HG02610 (cell line): ENCODE measurements around the gene CPZ.
"Not testable (repeated sequence)": the region's sequence is repeated elsewhere in the genome, so short reads cannot be mapped to it uniquely, and the experiment has no call there.

Experiments
- ATAC-seq: cut with Tn5 transposase; IDR thresholded peaks from one replicate; pipeline ENCODE4 v1.9.1; 2021; ENCODE audit warnings: mild to moderate bottlenecking, moderate library complexity; ENCODE audit not compliant: unreplicated experiment

Gene CPZ

DNA sequence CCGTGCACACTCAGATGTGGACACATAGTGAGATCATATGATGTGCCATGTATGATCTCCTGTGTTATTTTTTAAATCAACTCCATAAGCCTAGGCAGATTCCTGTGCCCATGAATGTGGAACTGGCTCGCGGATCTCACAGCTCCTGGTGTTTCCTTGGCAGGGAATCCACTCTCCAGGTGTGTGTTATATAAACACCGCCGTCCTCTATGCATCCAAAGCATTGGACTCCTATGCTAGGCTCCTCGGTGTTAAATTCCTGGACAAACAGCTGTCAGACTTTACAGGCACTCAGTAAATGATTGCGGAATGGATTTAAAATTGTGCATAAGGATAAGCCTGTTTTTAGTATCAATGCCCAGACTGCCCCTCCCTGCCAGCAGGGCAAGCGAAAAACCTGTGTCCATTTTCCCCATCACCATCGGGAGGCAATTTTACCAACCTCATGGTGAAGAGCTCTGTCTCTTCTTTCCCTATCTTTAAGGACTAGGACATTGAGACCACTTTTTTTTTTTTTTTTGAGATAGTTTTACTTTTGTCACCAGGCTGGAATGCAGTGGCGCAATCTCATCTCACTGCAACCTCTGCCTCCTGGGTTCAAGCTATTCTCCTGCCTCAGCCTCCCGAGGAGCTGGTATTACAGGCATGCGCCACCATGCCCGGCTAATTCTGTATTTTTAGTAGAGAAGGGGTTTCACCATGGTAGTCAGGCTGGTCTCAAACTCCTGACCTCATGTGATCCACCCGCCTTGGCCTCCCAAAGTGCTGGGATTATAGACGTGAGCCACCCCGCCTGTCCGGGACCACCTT, 36.0 kb upstream of the CPZ start:
- ATAC-seq = no peak

DNA sequence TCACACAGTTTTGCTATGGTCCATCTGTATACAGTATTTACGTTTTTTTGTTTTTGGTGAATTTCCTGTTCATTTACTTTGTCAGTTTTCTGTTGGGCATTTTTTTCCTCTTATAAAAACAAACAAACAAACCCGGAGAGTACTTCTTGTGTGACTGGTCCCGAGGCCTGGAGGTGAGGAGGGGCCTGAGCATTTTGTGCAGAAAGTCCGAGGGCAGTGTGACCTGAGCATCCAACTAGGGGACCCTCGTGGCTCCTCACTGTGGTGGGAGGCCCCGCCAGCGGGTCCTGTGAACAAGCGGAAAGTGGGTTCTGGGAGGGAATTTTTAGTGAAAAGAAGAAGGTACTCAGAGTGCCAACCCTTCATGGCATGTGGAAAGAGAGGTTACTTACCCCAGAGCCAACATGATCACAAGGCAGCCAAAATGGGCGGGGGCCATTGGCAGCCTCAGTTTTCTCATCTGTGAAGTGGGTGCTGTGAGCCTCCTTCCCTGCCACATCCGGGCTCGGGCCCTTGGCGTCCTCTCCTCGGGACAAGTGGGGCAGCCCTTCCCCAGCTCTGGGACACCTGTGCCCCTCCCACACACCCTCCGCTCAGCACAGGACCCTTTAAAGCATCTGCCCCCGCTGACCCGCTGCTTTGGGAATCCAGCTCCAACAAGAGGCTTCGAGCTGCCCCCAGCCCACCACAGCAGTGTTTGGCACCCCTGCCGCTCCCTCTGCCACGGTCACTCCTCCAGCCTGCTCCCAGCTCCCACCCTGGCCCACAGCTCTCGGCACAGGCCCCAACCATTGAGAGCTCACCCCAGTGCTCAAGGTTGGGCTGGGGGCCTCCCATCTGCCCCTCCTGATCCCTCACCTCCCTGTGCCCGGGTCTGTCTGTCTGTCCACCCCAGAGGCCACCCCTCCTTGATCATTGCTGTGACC, 35.2 kb upstream of the CPZ start:
- no peak for ATAC-seq

DNA sequence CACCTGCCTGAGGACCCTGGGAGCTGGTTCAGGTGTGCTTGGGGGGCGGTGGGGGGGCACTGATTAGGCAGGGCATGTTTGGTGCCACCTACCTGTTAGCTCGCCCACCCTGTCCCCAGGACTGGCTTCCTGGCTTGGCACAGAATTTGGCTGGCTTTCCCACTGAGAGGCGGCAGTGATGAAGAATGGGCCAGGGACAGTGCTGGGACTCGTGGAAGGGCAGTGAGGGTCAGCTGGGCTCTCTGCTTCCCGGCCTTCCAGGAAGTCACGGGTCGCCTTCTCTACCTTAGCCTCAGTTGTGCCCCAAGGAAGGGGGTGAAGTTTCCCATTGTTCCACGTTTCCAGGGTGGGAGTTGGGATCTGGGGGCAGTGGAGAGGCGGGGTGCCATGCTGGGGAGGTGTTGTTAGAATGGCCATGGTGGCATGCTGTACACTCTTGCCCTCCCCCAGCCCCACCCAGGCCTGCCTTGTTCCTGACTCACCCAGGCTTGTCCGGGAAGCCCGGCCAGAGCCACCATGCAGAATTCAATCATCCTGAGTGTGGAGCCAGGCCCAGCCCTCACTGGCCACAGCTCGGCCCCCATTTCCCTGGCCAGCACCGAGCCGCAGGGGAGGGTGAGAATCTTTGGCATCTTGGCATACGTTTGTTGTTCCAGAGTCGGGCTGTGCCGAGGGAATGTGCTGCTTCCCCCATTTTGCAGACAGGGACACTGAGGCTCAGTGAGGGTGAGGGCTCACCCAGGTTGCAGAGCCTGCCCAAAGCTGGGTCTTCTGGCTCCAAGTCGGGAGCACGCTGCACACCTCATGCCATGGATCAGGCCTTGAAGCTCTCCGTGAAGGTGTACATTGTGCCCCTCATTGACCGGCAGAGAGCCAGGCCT, 34.2 kb upstream of the CPZ start:
- ATAC-seq = no peak

DNA sequence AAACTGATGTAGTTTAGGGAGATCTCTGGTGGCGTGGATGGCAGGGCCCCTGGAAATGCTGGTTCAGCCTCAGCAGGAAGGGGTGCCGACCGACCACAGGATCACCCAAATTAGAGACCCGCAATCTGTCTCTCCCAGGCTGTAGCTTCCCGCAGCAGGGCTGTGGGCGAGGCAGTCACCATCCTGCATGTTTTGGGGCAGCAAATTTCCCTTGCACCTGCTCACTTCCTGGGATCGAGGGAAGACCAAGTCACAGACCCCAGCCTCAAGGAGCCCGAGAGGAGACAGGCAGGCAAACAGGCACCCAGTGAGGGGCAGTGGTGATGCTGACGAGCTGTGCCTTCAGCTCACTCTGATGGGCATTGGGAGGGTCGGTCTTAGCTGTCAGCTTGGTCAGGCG, 33.6 kb upstream of the CPZ start:
- ATAC-seq = no peak

DNA sequence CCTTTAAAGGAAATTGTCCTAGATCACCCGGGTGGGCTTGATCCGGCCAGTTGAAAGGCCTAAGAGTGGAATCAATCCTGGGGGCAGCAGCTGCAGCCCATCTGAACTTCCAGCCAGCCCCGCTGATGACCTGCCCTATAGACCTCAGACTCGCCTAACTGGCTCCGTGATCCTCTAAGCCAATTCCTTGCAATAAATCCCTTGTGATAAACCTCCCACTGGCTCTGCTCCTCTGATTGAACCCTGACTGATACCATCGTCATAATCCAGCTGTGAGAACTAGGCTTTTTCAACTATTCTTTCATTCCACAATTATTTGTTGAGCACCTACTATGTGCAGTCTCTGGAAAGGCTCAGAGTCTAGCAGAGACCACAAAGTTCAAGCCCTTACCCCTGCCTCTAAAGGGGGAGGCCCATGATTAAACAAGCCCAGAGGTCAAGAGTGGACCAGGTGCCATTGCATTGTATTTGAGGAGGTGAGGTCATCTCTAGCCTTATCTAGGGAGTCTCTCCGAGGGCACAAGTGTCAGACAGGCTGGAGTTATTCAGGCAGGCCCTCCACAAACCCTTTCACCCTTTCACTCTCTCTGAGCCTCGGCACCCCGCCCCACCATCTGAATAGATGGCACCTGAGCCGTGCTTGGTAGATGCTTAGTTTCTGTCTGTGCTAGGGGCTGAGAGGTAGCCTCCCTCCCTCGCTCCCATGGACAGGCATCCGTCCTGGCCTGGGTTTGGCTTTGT, 32.9 kb upstream of the CPZ start:
- no peak for ATAC-seq

DNA sequence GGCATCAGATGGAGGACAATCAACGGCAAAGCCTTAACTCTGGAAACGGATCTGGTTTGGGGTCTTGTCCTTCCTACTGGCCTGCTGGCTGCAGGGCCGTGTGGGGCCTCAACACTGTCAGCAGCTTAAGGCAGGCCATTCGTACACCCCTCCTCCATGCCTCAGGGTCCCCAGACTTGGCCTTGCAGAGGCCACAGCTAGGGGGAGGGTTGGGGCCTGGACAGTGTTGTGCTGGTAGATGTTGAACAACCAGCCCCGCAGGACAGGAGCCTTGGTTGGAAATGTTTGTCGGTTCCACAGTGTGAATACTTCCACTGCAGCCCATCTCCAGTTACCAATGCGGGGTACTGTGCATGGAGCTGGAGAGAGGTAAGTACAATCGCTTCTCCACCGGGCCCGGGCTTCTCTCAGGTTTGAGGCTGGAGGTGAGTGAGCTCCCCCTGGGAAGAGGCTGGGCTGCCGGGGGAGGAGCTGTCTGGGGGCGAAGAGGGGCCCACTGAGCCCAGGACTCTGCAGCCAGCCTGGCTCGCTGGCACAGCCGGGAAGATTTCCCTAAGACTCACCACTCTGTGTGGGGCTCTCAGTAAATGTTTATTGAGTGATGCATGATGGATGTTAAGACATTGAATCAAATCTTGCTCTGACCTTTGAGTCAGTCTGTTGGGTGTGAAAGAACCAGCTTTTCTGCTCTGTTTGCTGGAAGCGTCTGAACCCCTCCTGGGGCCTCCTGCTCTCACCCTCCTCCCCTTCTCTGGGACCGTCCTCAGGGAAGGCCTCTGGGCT, 32.1 kb upstream of the CPZ start:
- ATAC-seq = no peak

DNA sequence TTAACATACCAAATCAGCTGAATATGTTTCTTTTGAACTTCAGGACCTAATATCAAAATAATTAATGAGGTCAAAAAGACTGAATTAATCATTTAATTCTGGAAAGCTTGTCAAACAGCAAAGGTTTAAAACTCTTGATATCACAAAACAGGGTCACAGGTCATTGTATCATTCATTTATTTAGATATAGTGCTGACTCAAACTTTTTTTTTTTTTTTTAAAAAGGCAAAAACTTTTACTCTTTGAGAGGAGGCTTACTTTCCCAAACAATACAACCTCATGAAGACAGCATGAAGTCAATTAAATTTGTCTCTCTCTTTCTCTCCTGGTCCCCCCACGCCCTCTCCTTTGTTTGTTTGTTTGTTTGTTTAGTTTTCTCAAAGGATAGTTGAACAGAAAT, 28.0 kb upstream of the CPZ start:
- no peak for ATAC-seq

DNA sequence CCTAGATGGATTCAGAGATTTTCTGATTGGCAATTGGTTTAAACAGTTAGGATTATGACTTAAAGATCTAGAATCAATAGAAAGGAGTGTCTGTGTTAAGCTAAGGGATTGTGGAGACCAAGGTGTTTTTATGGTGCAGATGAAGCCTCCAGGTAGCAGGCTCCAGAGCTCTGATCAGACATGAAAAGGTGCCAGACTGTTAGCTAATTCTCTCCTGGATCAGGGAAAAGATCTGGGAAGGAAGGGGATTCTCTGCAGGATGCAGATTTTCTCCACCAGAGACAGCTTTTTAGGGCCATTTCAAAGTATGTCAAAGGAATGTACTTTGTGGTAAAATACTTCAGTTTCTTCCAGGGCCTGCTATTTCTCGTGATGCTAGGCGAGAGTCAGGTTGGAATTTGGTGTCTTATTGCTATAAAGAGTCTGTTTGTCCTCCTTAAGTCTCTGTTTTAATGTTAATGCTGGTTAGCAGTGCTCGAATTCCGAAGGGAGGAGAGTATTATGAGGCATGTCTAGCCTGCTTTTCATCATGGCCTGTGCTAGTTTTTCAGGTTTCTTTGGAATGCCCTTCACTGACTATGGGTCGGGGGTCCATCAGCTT, 24.4 kb upstream of the CPZ start:
- no peak for ATAC-seq

DNA sequence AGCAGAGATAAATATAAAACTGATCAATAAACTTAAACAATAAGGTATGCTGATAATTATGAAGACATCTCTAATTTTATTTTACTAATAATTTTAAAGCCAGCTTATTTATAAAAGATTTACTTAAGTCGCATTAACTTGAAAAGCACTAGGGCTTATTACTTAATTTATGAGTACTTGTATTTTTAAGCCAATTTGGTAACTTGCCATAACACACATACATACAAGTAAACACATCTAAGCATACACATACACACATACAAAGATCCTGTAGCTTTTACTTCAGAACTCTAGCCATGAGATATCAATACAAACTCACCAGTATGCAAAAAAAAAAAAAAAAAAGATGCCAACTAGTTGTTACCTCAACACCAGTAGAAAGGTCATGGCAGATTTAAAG, 22.4 kb upstream of the CPZ start:
- ATAC-seq = no peak

DNA sequence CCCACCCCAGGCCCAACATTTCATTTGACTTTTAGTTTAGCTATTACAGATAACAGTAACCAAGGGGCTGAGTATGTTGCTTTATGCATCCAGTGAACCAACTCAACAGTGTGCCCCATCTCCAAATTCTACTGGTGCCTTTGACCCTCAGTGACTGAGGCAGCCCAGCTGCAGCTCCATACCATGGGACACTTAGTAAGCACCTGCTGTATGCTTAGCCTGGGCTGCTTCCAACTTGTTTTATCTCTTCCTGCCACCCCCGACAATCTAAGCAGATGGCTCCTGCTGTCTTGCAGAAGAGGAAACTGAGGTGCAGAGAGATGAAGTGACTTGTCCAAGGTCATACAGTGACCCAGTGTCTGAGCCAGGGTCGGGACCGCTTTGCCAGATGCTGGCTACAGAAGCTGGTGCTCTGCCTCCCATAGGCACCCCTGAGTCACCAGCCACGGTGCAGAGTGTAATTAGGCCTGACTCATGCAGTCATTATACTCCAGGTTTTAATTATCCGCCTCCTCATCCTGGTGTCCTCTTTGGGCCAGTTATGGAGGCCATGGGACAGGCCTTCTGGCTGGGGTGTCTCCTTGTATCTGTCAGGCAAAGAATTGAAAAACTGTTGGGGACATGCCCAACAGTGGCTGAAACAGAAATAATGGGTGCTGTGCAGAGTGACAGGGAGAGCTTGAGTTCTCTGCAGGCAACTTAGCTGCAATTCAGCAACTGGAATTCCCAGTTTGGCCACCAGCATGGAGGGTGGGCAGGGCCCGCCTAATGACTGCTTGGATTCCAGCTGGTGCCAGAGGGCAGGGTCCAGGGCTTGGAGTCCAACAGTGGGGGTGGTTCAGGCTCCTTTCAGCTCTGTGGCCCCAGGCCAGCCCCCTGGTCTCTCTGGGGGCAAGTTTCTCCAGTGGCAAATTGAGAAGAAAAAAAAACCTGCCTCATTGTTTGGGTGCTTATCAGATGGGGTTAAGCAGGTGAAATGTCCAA, 20.6 kb upstream of the CPZ start:
- ATAC-seq = no peak

DNA sequence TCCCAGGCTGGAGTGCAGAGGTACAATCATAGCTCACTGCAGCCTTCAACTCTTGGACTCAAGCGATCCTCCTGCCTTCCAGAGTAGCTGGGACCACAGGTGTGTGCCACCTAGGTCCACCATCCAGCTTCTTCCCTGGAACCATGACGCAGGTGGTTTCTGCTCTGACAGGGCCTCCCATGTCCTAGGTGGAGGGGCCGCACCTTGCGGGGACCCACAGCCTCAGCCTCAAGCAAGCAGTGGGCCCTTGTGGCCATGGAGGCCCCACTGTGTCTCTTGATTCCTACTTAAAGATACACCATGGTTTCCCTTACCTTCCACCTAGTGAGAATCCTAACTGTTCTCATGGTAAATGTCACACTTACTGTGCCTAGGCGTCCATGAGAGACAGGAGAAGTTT, 19.3 kb upstream of the CPZ start:
- no peak for ATAC-seq

DNA sequence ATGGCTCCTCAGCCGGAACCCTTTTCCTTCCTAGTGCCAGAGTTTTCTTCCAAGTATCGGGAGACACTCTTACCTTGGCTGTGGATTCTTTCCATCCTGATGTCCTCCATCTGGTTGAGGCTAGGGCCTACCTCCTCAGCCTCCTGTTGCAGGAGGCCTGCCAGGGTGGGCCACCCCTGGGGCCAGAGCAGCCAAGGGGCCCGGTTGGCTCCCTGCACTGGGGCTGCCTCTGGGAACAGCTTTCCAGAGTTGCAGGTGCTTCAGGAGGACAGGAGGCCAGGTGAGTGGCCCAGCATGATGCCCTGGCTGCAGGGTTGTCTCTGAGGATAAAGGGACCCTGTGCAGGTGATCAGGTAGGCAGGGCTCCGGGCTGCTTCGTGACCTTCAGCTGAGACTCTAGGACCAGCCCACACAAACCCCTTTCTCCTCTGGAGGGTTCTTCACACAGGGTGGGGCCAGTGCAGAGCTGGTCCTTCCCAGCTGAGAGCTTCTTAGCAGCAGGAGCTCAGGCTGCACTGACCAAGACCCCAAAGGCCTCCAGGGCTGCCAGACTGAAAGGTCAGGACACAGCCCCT, 17.7 kb upstream of the CPZ start:
- ATAC-seq = no peak

DNA sequence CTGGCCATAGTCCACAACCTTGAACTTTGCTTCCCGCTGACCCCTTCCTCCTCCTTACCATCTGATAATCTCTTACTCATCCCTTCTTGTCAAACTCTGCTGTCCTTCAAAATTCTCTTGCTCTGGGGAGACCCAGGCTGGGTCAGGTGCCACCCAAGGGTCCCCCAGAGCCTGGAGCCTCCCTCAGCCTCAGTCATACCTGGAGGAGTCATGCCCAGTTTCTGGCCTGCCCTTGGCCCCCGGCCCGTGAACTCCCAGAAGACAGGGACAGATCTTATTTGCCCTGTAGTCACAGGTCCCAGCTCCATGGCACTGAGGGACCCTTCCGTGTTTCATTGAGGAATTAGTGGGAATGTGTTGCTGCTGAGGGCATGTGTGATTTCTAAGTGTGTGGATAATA, 17.1 kb upstream of the CPZ start:
- no peak for ATAC-seq

DNA sequence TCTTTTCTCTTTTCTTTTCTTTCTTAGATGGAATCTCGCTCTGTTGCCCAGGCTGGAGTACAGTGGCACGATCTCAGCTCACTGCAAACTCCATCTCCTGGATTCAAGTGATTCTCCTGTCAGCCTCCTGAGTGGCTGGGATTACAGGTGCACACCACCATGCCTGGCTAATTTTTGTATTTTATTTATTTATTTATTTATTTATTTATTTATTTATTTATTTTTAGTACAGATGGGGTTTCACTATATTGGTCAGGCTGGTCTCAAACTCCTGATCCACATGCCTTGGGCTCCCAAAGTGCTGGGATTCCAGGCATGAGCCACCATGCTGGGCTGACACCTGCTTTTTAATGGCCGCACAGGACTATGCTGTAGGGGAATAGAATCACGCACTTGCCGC, 16.0 kb upstream of the CPZ start:
- not testable (repeated sequence) for ATAC-seq

DNA sequence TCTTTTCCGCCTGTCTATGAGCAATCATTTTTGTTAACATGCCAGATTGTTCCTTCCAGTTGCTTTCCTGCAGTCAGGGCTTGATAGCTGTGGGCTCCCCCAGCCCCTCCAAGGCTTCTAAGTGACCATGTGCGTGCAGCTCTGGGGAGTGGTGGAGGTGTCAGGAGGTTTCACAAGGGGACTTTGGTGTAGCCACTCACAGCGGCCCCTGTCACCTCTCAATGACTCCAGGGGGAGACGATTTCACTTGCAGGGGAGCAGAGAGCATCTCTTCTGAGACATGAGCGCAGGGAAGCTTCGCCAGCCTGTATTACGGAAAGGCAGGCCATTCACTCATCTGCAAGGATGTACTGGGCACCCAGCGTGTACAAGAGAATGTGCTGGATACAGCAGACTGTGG, 15.5 kb upstream of the CPZ start:
- no peak for ATAC-seq

DNA sequence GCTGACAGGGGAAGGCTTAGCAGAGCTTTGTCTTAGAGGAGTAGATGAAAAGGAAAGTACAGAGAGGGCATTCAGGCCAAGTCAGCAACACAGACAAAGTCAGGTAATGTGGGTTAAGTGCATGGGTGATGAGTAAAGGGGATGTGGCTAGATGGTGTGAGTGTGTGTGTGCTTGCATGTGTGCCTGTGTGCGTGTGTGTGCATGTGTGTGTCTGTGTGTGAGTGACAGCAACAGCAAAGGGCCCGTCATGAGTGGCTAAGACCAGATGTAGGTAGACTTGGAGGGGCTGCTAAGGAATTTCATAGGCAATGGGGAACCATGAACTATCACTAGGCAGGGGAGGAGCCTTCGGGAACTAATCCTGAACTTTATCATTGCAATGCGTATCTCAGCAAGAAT, 14.6 kb upstream of the CPZ start:
- ATAC-seq = no peak

DNA sequence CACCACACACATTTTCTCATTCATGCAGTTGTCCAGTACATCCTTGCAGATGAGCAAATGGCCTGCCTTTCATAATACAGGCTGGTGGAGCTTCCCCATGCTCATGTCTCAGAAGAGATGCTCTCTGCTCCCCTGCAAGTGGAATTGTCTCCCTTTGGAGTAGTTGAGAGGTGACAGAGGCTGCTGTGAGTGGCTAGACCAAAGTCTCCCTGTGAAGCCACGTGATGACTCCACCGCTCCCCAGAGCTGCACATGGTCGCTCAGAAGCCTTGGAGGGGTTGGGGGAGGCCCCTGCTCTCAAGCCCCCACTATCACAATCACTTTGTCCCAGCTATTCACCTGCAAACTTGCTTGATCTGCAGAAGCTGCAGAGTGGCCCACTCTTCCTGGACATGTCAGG, 13.8 kb upstream of the CPZ start:
- no peak for ATAC-seq
